K562 (cell line): ENCODE data around the gene TSHZ1. TPM values are rescaled to one million over a fixed set of nuclear protein-coding genes. Genes with fewer than 3 reads are reported as not detected.

Experiments
- ATAC-seq: fragments of 200-7000 bp; cut with Tn5 transposase; 3 replicates; pipeline ENCODE4 v1.9.1; 2020; ENCODE audit warnings: moderate library complexity
- BruUV-seq: library from RNA; stranded (reverse); fragments of 400-500 nt; replicated peaks from 2 replicates; lab custom pipeline; 2021; lab: Mats Ljungman, UMichigan
- CTCF ChIA-PET: fragments of 300-600 bp; formaldehyde crosslinking; extraction: SDS; loops from one replicate; lab custom pipeline; 2021; ENCODE audit warnings: low intra/inter-chr PET ratio; lab: Yijun Ruan, JAX
- POLR2A ChIA-PET: fragments of 300-600, 350-650 bp; sonication (Branson Sonifier 250); formaldehyde crosslinking; extraction: SDS; loops from one replicate; lab custom pipeline; 2021; ENCODE audit warnings: antibody characterized with exemption, inconsistent platforms; lab: Yijun Ruan, JAX
- DNase-seq, 4 experiments: peaks; one replicate each; pipeline versions ENCODE4 v3.0.0 to v3.0.0-alpha.2; 2011 to 2018; ENCODE audit warnings: low spot score in 3 of 4, mixed read lengths in 3 of 4; ENCODE audit errors: extremely low read depth in 1 of 4
- FAIRE-seq: peaks from 2 replicates; lab custom pipeline; 2011; peaks lifted over from hg19 to GRCh38; lab: Jason Lieb, UNC
- H2AFZ ChIP-seq: 2 replicates; pipeline ENCODE4 v1.6.0; 2011; ENCODE audit warnings: low read depth, low read length, control low read depth, inconsistent platforms
- H3K27ac ChIP-seq: fragments of 200-600 bp; 3 replicates; pipeline ENCODE4 v1.8.0; 2011; ENCODE audit warnings: low read depth, mild to moderate bottlenecking, control low read depth, inconsistent platforms, low read length, moderate library complexity, mixed read lengths; ENCODE audit errors: extremely low read depth
- H3K27me3 ChIP-seq, 2 experiments: fragments of 300-600 bp in 1 of 2; 2 replicates in 1 of 2; 3 replicates in 1 of 2; pipeline versions ENCODE4 v1.6.0 to v1.8.0; 2011; ENCODE audit warnings: inconsistent platforms in 2 of 2, low read length in 2 of 2, mild to moderate bottlenecking in 1 of 2, mixed read lengths in 1 of 2, moderate library complexity in 1 of 2; ENCODE audit not compliant: control insufficient read depth in 2 of 2, insufficient read depth in 2 of 2
- H3K36me3 ChIP-seq: fragments of 300-600 bp; 3 replicates; pipeline ENCODE4 v1.8.0; 2011; ENCODE audit warnings: mild to moderate bottlenecking, low read length, inconsistent platforms; ENCODE audit not compliant: control insufficient read depth, insufficient read depth
- H3K4me1 ChIP-seq, 2 experiments: fragments of 200-600 bp in 1 of 2; replicated peaks in 1 of 2; 2 replicates in 1 of 2; 3 replicates in 1 of 2; pipeline versions ENCODE4 v1.5.1 to v1.8.0; 2011; ENCODE audit warnings: inconsistent platforms in 2 of 2, low read length in 2 of 2, mild to moderate bottlenecking in 1 of 2, mixed read lengths in 1 of 2, moderate library complexity in 1 of 2; ENCODE audit not compliant: control insufficient read depth in 2 of 2, insufficient read depth in 2 of 2
- H3K4me2 ChIP-seq: 2 replicates; pipeline ENCODE4 v1.6.1; 2011; ENCODE audit warnings: low read length, control low read depth, inconsistent platforms, mixed read lengths; ENCODE audit not compliant: insufficient read depth
- H3K4me3 ChIP-seq: fragments of 200-600 bp; sonication (generic), shearing (Covaris generic); 2 replicates; pipeline ENCODE4 v1.5.1; 2016; ENCODE audit warnings: control low read depth, inconsistent platforms
- H3K79me2 ChIP-seq: fragments of 200-600 bp; 3 replicates; pipeline ENCODE4 v1.8.0; 2011; ENCODE audit warnings: low read length, inconsistent platforms; ENCODE audit not compliant: control insufficient read depth, insufficient read depth
- H3K9ac ChIP-seq, 2 experiments: 2 replicates each; pipeline versions ENCODE4 v1.6.0 to v1.6.1; 2011; ENCODE audit warnings: low read depth in 2 of 2, low read length in 2 of 2, control low read depth in 1 of 2, inconsistent platforms in 1 of 2, mild to moderate bottlenecking in 1 of 2, mixed read lengths in 1 of 2; ENCODE audit not compliant: insufficient read depth in 1 of 2
- H3K9me1 ChIP-seq: one replicate; pipeline ENCODE4 v1.6.0; 2011; ENCODE audit warnings: inconsistent platforms, mild to moderate bottlenecking, low read length, moderate library complexity; ENCODE audit not compliant: control insufficient read depth, insufficient read depth
- H3K9me3 ChIP-seq: replicated peaks from 2 replicates; pipeline ENCODE4 v1.5.1; 2011; ENCODE audit warnings: low read depth, low read length, inconsistent platforms; ENCODE audit not compliant: control insufficient read depth, insufficient read depth
- H4K20me1 ChIP-seq: replicated peaks from 2 replicates; pipeline ENCODE4 v1.6.1; 2011; ENCODE audit warnings: low read length, inconsistent platforms, mixed read lengths; ENCODE audit not compliant: control insufficient read depth, insufficient read depth
- MTF1 ChIP-seq: fragments of 250-450 bp; sonication (Bioruptor Pico); IDR thresholded peaks from 2 replicates; pipeline ENCODE4 v1.9.0; 2021; ENCODE audit warnings: moderate library complexity, mild to moderate bottlenecking, inconsistent platforms, borderline replicate concordance
- TCF7L2 ChIP-seq: fragments of 150-350 bp; IDR thresholded peaks from 2 replicates; pipeline ENCODE4 v1.6.1; 2016; ENCODE audit warnings: low read depth, mild to moderate bottlenecking, low read length, moderate library complexity
- WGBS: fragments of 100-300 bp; shearing (Covaris generic); methylation state at CpG from one replicate; pipeline ENCODE4 v1.1.6; 2016; ENCODE audit warnings: low coverage, mixed read lengths; ENCODE audit not compliant: insufficient coverage; ENCODE audit errors: missing lambda C conversion rate; 5-methylcytosine and 5-hydroxymethylcytosine counted together
- in situ Hi-C: fragments of 300-500 bp; cut with MboI; formaldehyde crosslinking; loops from 4 replicates; pipeline ENCODE4 v1.15.0; 2018; ENCODE audit warnings: inconsistent platforms, mixed read lengths
- intact Hi-C: fragments of 100-400 bp; cut with micrococcal nuclease; formaldehyde crosslinking; loops from 2 replicates; pipeline ENCODE4 v1.14.2; 2022
- polyA plus RNA-seq, 8 experiments: library from polyadenylated mRNA; depleted of rRNA in 4 of 8; stranded (reverse) in 5 of 8; unstranded in 3 of 8; fragments of >200 nt; fragmentation: Nextera tagmentation in 2 of 8; fragmentation: Illumina TruSeq in 1 of 8; extraction: Ambion mirVana in 2 of 8; extraction: Trizol in 1 of 8; gene quantifications; 2 replicates each; pipeline versions ENCODE4 v1.2.1 to v1.2.3, GENCODE V29; 2011 to 2014; ENCODE audit warnings: inconsistent platforms in 1 of 8, missing spikeins in 1 of 8
- total RNA-seq, 7 experiments: library from RNA; depleted of rRNA in 6 of 7; stranded (reverse); fragments of >200 nt in 6 of 7; fragmentation: Illumina TruSeq in 2 of 7; extraction: Trizol in 2 of 7; gene quantifications; 2 replicates each; pipeline versions ENCODE4 v1.2.1 to v1.2.3, GENCODE V29; 2011 to 2021; ENCODE audit warnings: low replicate concordance in 1 of 7
- TF ChIP-seq, protein P1 (sequence below), 3 experiments: IDR thresholded peaks in 2 of 3; conservative IDR thresholded peaks in 1 of 3; 2 replicates each; pipeline ENCODE4 v1.5.1; 2011 to 2012; ENCODE audit warnings: low read length in 3 of 3, mild to moderate bottlenecking in 3 of 3, control low read depth in 2 of 3, improper control_type of control experiment in 1 of 3, inconsistent platforms in 1 of 3, low read depth in 1 of 3, mixed read lengths in 1 of 3, moderate library complexity in 1 of 3; ENCODE audit not compliant: insufficient read depth in 2 of 3
- TF ChIP-seq, protein P2 (sequence below): sonication (generic); formaldehyde crosslinking; IDR thresholded peaks from 2 replicates; pipeline ENCODE4 v1.8.1; 2023; ENCODE audit warnings: mild to moderate bottlenecking, missing genetic modification reagents

Gene TSHZ1
- total and polyA plus RNA-seq, 9 of the 15 experiments (the other 6 are each of a cell fraction or from before 2014, with no cell fraction given): 1.1 to 7.2 (median 2.7) TPM

DNA sequence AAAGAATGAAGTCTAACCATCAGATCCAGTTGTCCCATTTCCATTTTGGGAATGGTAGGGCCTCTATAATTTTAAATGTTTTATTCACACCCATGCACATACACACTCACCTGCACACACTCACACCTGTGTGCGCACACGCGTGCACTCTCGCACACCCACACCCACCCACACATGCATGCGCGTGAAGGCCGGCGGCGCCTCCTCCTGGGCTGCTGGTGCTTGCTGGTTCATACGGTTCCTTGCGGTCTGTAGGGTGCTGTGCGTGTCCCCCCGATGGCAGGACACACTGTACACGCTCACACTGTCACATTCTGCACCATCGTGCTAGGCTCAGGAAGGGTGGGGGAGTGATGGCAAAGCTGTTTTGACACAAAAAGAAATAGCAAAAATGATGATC lies 63.2 kb downstream of the TSHZ1 start:
- TF ChIP-seq TCF7L2 (no peak), MTF1 (CRISPR knock-in tag) (no peak)
- TF ChIP-seq, protein P1, sequence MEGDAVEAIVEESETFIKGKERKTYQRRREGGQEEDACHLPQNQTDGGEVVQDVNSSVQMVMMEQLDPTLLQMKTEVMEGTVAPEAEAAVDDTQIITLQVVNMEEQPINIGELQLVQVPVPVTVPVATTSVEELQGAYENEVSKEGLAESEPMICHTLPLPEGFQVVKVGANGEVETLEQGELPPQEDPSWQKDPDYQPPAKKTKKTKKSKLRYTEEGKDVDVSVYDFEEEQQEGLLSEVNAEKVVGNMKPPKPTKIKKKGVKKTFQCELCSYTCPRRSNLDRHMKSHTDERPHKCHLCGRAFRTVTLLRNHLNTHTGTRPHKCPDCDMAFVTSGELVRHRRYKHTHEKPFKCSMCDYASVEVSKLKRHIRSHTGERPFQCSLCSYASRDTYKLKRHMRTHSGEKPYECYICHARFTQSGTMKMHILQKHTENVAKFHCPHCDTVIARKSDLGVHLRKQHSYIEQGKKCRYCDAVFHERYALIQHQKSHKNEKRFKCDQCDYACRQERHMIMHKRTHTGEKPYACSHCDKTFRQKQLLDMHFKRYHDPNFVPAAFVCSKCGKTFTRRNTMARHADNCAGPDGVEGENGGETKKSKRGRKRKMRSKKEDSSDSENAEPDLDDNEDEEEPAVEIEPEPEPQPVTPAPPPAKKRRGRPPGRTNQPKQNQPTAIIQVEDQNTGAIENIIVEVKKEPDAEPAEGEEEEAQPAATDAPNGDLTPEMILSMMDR (IDR thresholded peaks at IDR 0.05 in 2 of 3, conservative IDR thresholded peaks at IDR 0.05 in 1 of 3; ENCODE audit: insufficient read depth in 2 of 3, low read depth in 1 of 3, low read length in 3 of 3): 0 out of 6 replicates have a peak, but pooled peaks of 1 of the 3 experiments have one; percentile 10
- TF ChIP-seq, protein P2, sequence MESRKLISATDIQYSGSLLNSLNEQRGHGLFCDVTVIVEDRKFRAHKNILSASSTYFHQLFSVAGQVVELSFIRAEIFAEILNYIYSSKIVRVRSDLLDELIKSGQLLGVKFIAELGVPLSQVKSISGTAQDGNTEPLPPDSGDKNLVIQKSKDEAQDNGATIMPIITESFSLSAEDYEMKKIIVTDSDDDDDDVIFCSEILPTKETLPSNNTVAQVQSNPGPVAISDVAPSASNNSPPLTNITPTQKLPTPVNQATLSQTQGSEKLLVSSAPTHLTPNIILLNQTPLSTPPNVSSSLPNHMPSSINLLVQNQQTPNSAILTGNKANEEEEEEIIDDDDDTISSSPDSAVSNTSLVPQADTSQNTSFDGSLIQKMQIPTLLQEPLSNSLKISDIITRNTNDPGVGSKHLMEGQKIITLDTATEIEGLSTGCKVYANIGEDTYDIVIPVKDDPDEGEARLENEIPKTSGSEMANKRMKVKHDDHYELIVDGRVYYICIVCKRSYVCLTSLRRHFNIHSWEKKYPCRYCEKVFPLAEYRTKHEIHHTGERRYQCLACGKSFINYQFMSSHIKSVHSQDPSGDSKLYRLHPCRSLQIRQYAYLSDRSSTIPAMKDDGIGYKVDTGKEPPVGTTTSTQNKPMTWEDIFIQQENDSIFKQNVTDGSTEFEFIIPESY (CRISPR knock-in tag): peak; percentile 18; the same call in 1 of the 2 replicates
- Histone ChIP-seq H4K20me1 (peaks cover 5% of the 10 kb centered on the region), H3K27me3 (no peaks in the 10 kb centered on the region), H3K9me1 (no peaks in the 10 kb centered on the region), H3K36me3 (no peaks in the 10 kb centered on the region), H3K4me3 (no peak overlapping the region), H3K79me2 (no peaks in the 10 kb centered on the region), H3K9me3 (no peaks in the 10 kb centered on the region), H3K4me2 (no peak overlapping the region), H2AFZ (no peak overlapping the region), H3K9ac (no peak overlapping the region), H3K4me1 (no peaks in the 10 kb centered on the region; a peak in 1 of 5 replicates), H3K27ac (no peak overlapping the region)
- intact Hi-C loops: no loop called here
- ATAC-seq (no peak), DNase-seq (no peak), FAIRE-seq (no peak)
- in situ Hi-C loops: no loop called here
- WGBS: 81% methylated on average over 11 of the region's 15 CpGs
- no TSS peak for BruUV-seq
- CTCF ChIA-PET: no interaction called here
- POLR2A ChIA-PET: interaction anchor here (1.4 kb wide), 1 partner anchor 9 kb away, joined by 3 read pairs; no protein-coding TSS in a partner anchor
